GM12878 (cell line): ENCODE data around the gene COG2. TPM values are rescaled to one million over a fixed set of nuclear protein-coding genes. Genes with fewer than 3 reads are reported as not detected.

ENCODE experiments used
- ATF7 ChIP-seq: fragments of 450-650 bp; IDR thresholded peaks from 2 replicates; pipeline ENCODE4 v1.6.1; 2016; ENCODE audit warnings: low read depth, mild to moderate bottlenecking
- BRCA1 ChIP-seq: IDR thresholded peaks from 2 replicates; pipeline ENCODE4 v1.6.1; 2011; ENCODE audit warnings: low read depth, low read length, improper control_type of control experiment
- MYC ChIP-seq: IDR thresholded peaks from 2 replicates; pipeline ENCODE4 v1.6.1; 2011; ENCODE audit warnings: mild to moderate bottlenecking, low read length, moderate library complexity, inconsistent platforms; ENCODE audit not compliant: insufficient read depth, insufficient replicate concordance, insufficient read length, severe bottlenecking
- NFYA ChIP-seq: IDR thresholded peaks from 2 replicates; pipeline ENCODE4 v1.6.1; 2011; ENCODE audit warnings: low read depth, mild to moderate bottlenecking, low read length, improper control_type of control experiment, borderline replicate concordance
- SIN3A ChIP-seq: IDR thresholded peaks from 2 replicates; pipeline ENCODE4 v1.6.1; 2012; ENCODE audit warnings: low read depth, low read length, improper control_type of control experiment
- ZNF217 ChIP-seq: fragments of 450-650 bp; IDR thresholded peaks from 2 replicates; pipeline ENCODE4 v1.6.1; 2017; ENCODE audit warnings: antibody characterized with exemption, mild to moderate bottlenecking
- polyA plus RNA-seq, 11 experiments: library from polyadenylated mRNA; depleted of rRNA in 4 of 11; unstranded in 6 of 11; stranded (reverse) in 5 of 11; fragments of >200 nt; fragmentation: Nextera tagmentation in 4 of 11; fragmentation: Illumina TruSeq in 1 of 11; extraction: Ambion mirVana in 4 of 11; extraction: Trizol in 1 of 11; gene quantifications; 1 replicate in 1 of 11; 2 replicates in 10 of 11; pipeline versions ENCODE4 v1.2.1 to v1.2.3, GENCODE V29; 2011 to 2016; ENCODE audit warnings: inconsistent platforms in 2 of 11, missing spikeins in 2 of 11, low read depth in 1 of 11
- total RNA-seq, 4 experiments: library from RNA; depleted of rRNA in 3 of 4; stranded (reverse); fragments of >200 nt in 3 of 4; fragmentation: Illumina TruSeq in 1 of 4; extraction: Trizol in 1 of 4; gene quantifications; 2 replicates each; pipeline versions ENCODE4 v1.2.1 to v1.2.3, GENCODE V29; 2013 to 2021
- TF ChIP-seq, protein P1 (sequence below): IDR thresholded peaks from 2 replicates; pipeline ENCODE4 v1.6.1; 2012; ENCODE audit warnings: low read depth, low read length, improper control_type of control experiment

COG2 gene
- total and polyA plus RNA-seq, 10 of the 15 experiments (the other 5 are each of a cell fraction or from before 2014, with no cell fraction given): 15.0 to 31.5 (median 28.3) TPM

DNA sequence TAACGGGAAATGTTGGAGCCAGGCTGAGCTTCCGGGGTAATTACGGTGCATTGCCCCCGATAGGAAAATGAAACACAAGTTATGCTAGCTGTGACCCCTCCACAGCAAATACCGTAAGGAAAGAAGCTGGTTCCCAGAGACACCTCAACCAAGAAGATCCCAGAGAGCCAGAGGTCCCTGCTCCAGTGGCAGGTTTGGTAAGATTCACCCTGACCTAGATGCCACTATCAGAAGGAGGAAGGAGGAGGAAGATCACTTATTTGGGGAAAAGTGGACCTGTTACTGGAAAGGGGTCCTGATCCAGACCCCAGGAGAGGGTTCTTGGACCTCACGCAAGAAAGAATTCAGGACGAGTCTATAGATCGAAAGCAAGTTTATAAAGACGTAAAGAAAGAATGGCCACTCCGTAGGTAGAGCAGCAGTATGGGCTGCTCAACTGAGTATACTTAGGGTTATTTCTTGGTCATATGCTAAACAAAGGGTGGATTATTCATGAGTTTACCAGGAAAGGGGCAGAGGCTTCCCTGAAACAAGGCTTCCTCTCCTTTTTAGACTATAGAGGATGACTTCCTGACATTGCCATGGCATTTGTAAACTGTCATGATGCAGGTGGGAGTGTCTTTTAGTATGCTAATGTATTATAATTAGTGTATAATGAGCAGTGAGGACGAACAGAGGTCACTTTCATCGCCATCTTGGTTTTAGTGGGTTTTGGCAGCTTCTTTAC lies 97.4 kb downstream of the COG2 start (continued):
- TF ChIP-seq, protein P1, sequence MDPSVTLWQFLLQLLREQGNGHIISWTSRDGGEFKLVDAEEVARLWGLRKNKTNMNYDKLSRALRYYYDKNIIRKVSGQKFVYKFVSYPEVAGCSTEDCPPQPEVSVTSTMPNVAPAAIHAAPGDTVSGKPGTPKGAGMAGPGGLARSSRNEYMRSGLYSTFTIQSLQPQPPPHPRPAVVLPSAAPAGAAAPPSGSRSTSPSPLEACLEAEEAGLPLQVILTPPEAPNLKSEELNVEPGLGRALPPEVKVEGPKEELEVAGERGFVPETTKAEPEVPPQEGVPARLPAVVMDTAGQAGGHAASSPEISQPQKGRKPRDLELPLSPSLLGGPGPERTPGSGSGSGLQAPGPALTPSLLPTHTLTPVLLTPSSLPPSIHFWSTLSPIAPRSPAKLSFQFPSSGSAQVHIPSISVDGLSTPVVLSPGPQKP: no peak
- TF ChIP-seq ZNF217: no peak
- no peak for TF ChIP-seq NFYA
- no peak for TF ChIP-seq ATF7
- no peak for TF ChIP-seq BRCA1
- no peak for TF ChIP-seq SIN3A
- no peak for TF ChIP-seq MYC

Other genes starting within 250 kb of the COG2 start
- not detected in 2 replicates for gene PGBD5, start 216.1 kb upstream of the COG2 start, total RNA-seq (2014; rRNA removed)
- not detected in 2 replicates for gene PGBD5, start 216.1 kb upstream of the COG2 start, total RNA-seq (2014; rRNA removed; fragmentation: Illumina TruSeq; extraction: Trizol)
- gene PGBD5, start 216.1 kb upstream of the COG2 start, total RNA-seq (2021): 0.03 TPM in 1 of 2 replicates, not detected in the other
- not detected in 2 replicates for gene PGBD5, start 216.1 kb upstream of the COG2 start, polyA plus RNA-seq (2011; rRNA removed)
- not detected in 2 replicates for gene PGBD5, start 216.1 kb upstream of the COG2 start, polyA plus RNA-seq (2014; fragmentation: Illumina TruSeq; extraction: Trizol)
- gene PGBD5, start 216.1 kb upstream of the COG2 start, polyA plus RNA-seq (2014; fragmentation: Nextera tagmentation; extraction: Ambion mirVana): not detected
- gene PGBD5, start 216.1 kb upstream of the COG2 start, polyA plus RNA-seq (2014; rRNA removed): not detected in 2 replicates
- not detected for gene PGBD5, start 216.1 kb upstream of the COG2 start, polyA plus RNA-seq (2016; fragmentation: Nextera tagmentation; extraction: Ambion mirVana)
- not detected in 2 replicates for gene AGT, start 71.6 kb downstream of the COG2 start, total RNA-seq (2014; rRNA removed)
- gene AGT, start 71.6 kb downstream of the COG2 start, total RNA-seq (2014; rRNA removed; fragmentation: Illumina TruSeq; extraction: Trizol): not detected in 2 replicates
- gene AGT, start 71.6 kb downstream of the COG2 start, total RNA-seq (2021): 0.69 and 0.85 TPM in 2 replicates
- not detected in 2 replicates for gene AGT, start 71.6 kb downstream of the COG2 start, polyA plus RNA-seq (2011; rRNA removed)
- not detected in 2 replicates for gene AGT, start 71.6 kb downstream of the COG2 start, polyA plus RNA-seq (2014; fragmentation: Illumina TruSeq; extraction: Trizol)
- not detected for gene AGT, start 71.6 kb downstream of the COG2 start, polyA plus RNA-seq (2014; fragmentation: Nextera tagmentation; extraction: Ambion mirVana)
- not detected in 2 replicates for gene AGT, start 71.6 kb downstream of the COG2 start, polyA plus RNA-seq (2014; rRNA removed)
- gene AGT, start 71.6 kb downstream of the COG2 start, polyA plus RNA-seq (2016; fragmentation: Nextera tagmentation; extraction: Ambion mirVana): not detected
- gene CAPN9, start 104.9 kb downstream of the COG2 start, total RNA-seq (2014; rRNA removed): not detected in 2 replicates
- gene CAPN9, start 104.9 kb downstream of the COG2 start, total RNA-seq (2014; rRNA removed; fragmentation: Illumina TruSeq; extraction: Trizol): not detected in 2 replicates
- not detected in 2 replicates for gene CAPN9, start 104.9 kb downstream of the COG2 start, total RNA-seq (2021)
- not detected in 2 replicates for gene CAPN9, start 104.9 kb downstream of the COG2 start, polyA plus RNA-seq (2011; rRNA removed)
- gene CAPN9, start 104.9 kb downstream of the COG2 start, polyA plus RNA-seq (2014; fragmentation: Illumina TruSeq; extraction: Trizol): not detected in 2 replicates
- gene CAPN9, start 104.9 kb downstream of the COG2 start, polyA plus RNA-seq (2014; fragmentation: Nextera tagmentation; extraction: Ambion mirVana): not detected
- gene CAPN9, start 104.9 kb downstream of the COG2 start, polyA plus RNA-seq (2014; rRNA removed): not detected in 2 replicates
- gene CAPN9, start 104.9 kb downstream of the COG2 start, polyA plus RNA-seq (2016; fragmentation: Nextera tagmentation; extraction: Ambion mirVana): not detected
- 1.1 and 1.6 TPM in 2 replicates for gene C1orf198, start 226.0 kb downstream of the COG2 start, total RNA-seq (2014; rRNA removed)
- 0.81 and 1.0 TPM in 2 replicates for gene C1orf198, start 226.0 kb downstream of the COG2 start, total RNA-seq (2014; rRNA removed; fragmentation: Illumina TruSeq; extraction: Trizol)
- gene C1orf198, start 226.0 kb downstream of the COG2 start, total RNA-seq (2021): 1.6 and 1.8 TPM in 2 replicates
- 2.4 and 2.8 TPM in 2 replicates for gene C1orf198, start 226.0 kb downstream of the COG2 start, polyA plus RNA-seq (2011; rRNA removed)
- 0.95 and 1.0 TPM in 2 replicates for gene C1orf198, start 226.0 kb downstream of the COG2 start, polyA plus RNA-seq (2014; fragmentation: Illumina TruSeq; extraction: Trizol)
- under 1 TPM; 0.16 to 0.37 TPM for gene C1orf198, start 226.0 kb downstream of the COG2 start, polyA plus RNA-seq (2014; fragmentation: Nextera tagmentation; extraction: Ambion mirVana)
- 1.1 and 1.5 TPM in 2 replicates for gene C1orf198, start 226.0 kb downstream of the COG2 start, polyA plus RNA-seq (2014; rRNA removed)
- gene C1orf198, start 226.0 kb downstream of the COG2 start, polyA plus RNA-seq (2016; fragmentation: Nextera tagmentation; extraction: Ambion mirVana): 1 to 10 TPM; 1.3 to 1.6 TPM